ENCODE measurements around the gene CCDC197. TPM values are rescaled to one million over a fixed set of nuclear protein-coding genes. Genes with fewer than 3 reads are reported as not detected.

Gene CCDC197
- total RNA-seq (not detected), polyA plus RNA-seq (not detected)

DNA sequence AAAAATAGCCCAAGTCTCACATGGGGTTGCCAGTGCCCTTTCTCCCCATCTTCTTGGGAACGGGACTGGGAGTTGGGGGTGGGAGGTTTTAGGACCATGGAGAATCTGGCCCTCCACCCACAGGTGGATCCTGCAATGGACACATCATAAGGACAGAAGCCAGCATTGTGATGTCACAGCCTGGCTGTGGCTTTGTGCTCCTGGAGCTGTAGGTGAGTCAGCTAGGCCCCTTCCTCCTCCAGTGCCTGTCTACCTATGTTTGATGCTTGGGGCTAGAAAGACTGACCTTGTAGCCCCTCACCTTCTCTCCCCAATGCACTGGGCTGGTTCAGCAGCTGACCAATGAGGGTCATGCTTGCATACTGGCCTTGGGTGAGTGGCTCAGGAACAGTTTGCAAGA lies at the start of gene CCDC197:
Gene CCDC197 (plus strand): TSS at position 220 of the 400 bp plus-strand sequence. CDS start 831 bp downstream, outside the sequence.
- TF ChIP-seq, protein P1, sequence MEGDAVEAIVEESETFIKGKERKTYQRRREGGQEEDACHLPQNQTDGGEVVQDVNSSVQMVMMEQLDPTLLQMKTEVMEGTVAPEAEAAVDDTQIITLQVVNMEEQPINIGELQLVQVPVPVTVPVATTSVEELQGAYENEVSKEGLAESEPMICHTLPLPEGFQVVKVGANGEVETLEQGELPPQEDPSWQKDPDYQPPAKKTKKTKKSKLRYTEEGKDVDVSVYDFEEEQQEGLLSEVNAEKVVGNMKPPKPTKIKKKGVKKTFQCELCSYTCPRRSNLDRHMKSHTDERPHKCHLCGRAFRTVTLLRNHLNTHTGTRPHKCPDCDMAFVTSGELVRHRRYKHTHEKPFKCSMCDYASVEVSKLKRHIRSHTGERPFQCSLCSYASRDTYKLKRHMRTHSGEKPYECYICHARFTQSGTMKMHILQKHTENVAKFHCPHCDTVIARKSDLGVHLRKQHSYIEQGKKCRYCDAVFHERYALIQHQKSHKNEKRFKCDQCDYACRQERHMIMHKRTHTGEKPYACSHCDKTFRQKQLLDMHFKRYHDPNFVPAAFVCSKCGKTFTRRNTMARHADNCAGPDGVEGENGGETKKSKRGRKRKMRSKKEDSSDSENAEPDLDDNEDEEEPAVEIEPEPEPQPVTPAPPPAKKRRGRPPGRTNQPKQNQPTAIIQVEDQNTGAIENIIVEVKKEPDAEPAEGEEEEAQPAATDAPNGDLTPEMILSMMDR (IDR thresholded peaks at IDR 0.05): no peak
- intact Hi-C loops (cut with DNase I): no loop called here
- H3K9me3 ChIP-seq: no peaks in the 10 kb centered on the region
- no peak within 1 kb of the TSS for H3K4me3 ChIP-seq
- no peaks in the 10 kb centered on the region for H3K4me1 ChIP-seq
- 55 to 56% methylated on average over 1 of the region's 1 CpG for WGBS, 2 donors
- no peaks in the 10 kb centered on the region for H3K36me3 ChIP-seq
- ATAC-seq (no peak), FAIRE-seq (no peak), DNase-seq (no peak)
- no peaks in the 10 kb centered on the region for H3K27me3 ChIP-seq
- no peak within 1 kb of the TSS for H3K27ac ChIP-seq

DNA sequence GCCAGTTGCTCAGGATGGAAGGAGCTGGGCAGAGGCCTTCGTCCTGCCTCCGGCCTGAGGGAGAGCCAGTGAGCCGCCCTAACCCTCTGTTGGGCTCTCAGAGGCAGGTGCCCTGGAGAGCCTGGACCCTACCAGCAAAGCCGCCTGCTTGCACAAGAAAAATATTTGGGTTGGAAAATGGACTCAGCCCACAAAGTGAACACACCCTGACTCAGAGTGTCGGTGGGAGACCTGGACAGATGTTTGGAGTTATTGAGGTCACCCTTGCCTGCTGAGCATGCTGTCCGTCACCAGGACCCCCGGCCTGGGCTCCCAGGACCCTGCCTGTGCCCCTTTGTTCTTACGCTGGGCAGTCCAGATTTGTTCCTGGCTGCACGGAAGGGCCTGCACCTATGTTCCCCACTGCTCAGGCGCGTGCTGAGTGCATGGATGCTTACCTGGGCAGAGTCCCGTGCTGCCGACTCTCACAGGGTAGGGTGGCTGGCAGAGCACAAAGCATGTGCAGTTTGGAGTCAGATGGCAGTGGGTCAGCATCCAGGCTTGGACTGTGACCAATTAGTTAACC lies 47.5 kb upstream of the CCDC197 start:
- peak in 1 of 6 donors; percentile 10 for DNase-seq
- peaks cover 0 to 3% (median 0%) of the 10 kb centered on the region in 3 donors for H3K4me1 ChIP-seq
- TF ChIP-seq, protein P1 (IDR thresholded peaks at IDR 0.05): no peak
- 87 to 94% methylated on average over 13 of the region's 13 CpGs for WGBS, 2 donors
- H3K36me3 ChIP-seq: no peaks in the 10 kb centered on the region
- no peak for ATAC-seq
- H3K4me3 ChIP-seq: no peak overlapping the region
- no peak for FAIRE-seq
- H3K27ac ChIP-seq: no peak overlapping the region
- H3K9me3 ChIP-seq: no peaks in the 10 kb centered on the region
- H3K27me3 ChIP-seq: no peaks in the 10 kb centered on the region
- intact Hi-C loops (cut with DNase I): no loop called here

DNA sequence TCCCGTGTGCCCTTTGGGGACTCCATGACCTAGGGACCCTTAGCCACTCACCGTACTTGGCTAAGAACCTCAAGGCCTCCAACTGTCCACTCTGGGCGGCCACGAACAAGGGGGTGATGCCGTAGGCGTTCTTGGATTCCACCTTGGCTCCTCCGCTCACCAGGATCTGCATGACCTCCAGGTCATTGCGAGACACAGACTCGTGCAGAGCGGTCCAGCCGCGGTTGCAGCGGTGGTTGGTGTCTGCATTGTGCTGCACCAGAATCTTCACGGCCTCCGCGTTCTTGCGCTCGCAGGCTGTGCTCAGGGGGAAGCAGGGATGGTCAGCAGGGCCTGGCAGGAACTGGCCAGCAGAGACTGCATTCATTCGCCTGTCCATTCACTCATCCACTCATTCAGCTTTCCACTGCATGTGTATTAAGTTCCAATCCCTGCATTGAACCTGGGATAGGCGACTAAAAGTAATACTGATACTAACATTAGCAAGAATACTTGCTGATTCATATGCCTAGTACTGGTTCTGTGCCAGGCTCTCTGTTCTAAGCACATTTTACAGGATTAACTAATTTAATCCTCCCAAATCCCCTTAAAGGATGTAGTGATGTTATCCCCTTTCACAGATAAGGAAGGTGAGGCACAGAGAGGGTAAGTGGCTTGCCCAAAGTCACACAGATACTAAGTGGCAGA lies 46.0 kb upstream of the CCDC197 start:
- intact Hi-C loops (cut with DNase I): no loop called here
- H3K27ac ChIP-seq: no peak overlapping the region
- no peak for FAIRE-seq
- peak in 1 of 6 donors; percentile 11 for DNase-seq
- ATAC-seq: no peak
- TF ChIP-seq, protein P1 (IDR thresholded peaks at IDR 0.05): no peak
- 79 to 84% methylated on average over 20 of the region's 20 CpGs for WGBS, 2 donors
- no peaks in the 10 kb centered on the region for H3K36me3 ChIP-seq
- H3K27me3 ChIP-seq: no peaks in the 10 kb centered on the region
- H3K9me3 ChIP-seq: no peaks in the 10 kb centered on the region
- peaks cover 0 to 3% (median 0%) of the 10 kb centered on the region in 3 donors for H3K4me1 ChIP-seq
- no peak overlapping the region for H3K4me3 ChIP-seq

DNA sequence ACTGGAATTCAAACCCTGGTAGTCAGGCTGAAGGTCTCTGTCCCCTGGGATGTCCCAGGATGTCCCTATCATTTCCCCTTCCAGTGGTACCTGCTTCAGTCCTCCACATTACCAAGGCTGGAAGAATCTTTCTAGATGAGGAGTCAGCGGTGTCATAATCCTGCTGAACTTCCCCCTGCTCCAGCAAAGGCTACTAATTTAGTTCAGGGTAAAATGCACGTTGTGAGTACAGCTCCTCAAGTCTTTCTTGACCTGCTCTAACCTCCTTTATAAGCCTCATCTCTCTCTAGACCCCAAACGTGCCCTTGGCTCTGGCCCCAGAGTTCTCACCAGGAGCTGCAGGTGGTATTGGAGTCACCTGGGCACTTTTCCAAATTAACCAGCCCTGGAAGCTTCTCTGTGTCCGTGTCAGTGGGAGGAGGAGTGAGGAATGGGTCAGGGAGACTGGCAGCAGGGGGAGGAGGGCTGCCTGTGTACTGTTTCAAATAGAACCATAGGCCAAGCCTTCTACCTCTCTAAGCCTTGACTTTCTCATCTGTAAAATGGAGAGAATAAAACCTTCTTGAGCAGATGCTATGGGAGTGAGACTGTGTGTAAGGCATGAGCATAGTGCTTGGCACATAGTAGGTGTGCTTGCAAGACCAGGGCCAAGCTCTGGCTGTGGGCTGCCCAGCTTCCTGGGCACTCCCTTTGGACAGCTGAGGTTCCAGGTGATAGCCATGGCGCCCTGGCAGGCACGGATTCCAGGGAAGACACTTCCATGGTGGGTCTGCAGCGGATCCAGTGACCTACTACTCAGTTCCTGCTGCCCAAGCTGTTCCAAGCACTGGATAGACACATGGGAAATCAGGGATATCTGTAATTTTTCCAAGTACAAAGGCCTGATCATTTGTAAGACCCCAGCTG lies 45.2 kb upstream of the CCDC197 start:
- no peak for FAIRE-seq
- Histone ChIP-seq H3K36me3 (no peaks in the 10 kb centered on the region), H3K4me3 (no peak overlapping the region), H3K27ac (no peak overlapping the region), H3K4me1 (peaks cover 0 to under 1% (median 0%) of the 10 kb centered on the region in 3 donors), H3K9me3 (no peaks in the 10 kb centered on the region), H3K27me3 (no peaks in the 10 kb centered on the region)
- peak in 1 of 4 donors; percentile 36 for ATAC-seq
- intact Hi-C loops (cut with DNase I): no loop called here
- WGBS, 2 donors: 53 to 62% methylated on average over 7 of the region's 7 CpGs
- peak in 1 of 6 donors; percentile 13 for DNase-seq
- TF ChIP-seq, protein P1 (IDR thresholded peaks at IDR 0.05): no peak
